IPS-11a (cell line): ENCODE results near the gene STX1A.

Experiments
- H3K4me3 ChIP-seq: one replicate; pipeline ENCODE4 v1.5.1; 2013; ENCODE audit warnings: low read depth, low read length, control low read depth

STX1A gene

DNA sequence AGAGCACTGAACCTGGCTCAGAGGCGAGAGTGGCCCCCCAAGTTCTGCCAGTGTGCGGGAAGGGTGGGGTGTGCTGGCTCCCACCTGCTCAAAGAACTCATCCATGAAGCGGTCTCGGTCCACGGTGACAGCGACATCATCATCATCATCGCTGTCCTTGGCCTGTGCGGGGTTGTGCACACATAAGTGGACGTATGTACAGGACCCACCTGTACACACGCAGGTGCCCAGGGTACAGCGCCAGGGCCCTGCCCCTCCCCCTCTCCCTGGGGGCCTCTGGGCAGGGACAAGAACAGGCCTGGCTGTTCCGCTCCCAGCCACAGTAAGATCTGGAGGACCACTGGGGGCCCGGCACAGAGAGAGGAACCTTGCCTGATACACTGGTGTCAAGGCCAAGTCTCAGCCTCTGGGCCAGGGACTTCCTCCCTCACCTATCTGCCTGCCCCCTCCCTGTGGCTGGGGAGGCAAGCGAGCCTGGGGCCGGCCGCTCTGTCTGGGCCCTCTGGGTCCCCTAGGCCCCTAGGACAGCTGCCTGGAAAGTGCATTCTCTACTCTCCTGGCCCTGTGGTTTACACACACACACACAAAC, 10.4 kb downstream of the STX1A start:
- H3K4me3 ChIP-seq, result no peak overlapping the region

DNA sequence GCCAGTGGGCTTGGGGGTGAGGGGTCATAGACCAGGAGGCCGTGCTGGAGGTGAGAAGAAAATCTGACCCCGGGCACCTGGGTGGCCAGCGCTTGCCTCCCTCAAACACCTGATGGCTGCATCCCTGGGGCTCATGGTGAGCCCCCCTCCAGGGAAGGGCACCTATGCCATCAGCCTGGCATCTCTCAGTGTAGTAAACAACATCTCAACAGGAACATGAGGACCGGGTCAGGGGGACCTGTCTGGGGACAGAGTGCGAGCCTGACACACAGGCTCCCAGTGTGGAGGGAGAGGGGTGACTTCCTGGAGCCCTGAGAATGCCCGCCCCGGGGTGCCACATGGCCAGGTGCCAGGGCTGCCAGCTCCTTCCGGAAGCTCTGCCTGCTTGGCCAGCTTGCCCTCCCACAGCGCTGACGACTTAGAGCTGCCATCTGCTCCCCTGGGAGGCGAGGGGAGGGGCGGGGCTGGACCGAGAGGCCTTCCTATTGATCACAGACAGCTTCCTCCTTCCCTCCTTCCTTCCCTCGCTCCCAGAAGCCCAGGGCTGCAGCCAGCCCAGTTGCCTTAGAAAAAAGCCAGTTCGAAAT, 12.3 kb downstream of the STX1A start:
- no peak overlapping the region for H3K4me3 ChIP-seq

DNA sequence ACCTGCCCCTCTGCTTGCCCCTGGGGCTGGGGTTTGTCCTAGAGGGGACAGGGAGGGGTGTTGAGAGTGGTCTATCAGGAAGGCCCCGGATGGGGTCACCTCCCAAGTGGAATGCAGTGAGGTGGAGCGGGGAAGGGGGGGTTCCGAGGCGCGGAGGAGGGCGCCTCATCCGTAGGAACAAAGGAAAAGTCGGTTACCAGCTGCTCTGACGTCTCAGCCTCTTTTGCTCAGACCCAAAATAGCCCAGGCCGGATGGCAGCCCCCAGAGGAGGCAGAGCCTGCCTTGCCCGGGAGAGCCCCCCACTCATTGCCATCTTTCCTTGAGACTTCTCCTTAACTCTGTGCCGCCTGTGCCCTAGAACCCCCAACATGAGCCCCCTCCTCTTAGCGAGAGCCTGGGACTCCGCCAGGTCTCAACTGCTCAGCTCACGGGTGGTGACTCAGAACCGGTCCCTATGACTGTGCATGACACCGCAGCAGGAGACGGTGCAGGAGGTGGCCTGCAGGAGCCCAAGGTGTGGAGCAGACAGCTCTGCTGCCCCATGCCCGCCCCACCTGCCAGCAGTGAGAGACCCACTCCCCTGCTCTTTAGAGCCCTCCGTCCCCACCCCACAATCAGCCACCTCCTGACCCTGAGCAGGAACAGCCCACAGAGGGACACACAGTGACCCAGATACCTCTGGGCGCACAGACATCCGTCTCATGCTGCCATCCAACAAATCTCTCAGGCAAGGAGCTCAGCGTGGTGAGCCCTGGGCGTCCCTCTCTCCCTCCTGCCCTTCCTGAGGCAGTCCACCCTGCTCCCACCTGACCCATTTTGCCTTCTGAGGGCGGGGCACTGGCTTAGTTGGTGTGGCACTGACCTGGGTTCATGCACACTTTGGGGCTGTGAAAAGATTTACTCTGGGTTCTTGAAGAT, 13.1 kb downstream of the STX1A start:
- H3K4me3 ChIP-seq, result no peak overlapping the region

DNA sequence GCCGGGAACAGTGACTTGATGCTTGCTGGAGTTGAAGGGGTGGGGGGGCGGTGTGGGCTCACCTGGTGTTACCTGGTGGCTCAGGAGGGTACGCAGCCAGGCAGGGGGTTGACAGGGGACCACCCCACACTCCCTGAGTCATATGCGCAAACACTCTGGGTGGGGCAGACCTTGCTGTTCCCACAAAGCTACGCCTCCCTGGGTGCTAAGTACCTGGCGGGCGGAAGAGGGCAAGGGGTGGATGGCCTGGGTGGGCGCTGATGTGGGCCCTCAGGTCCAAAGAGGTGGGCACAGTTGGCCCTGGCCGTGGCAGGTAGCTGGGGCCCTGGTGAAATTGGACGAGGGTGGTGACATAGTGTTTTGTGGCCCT, 13.9 kb downstream of the STX1A start:
- H3K4me3 ChIP-seq, result no peak overlapping the region

GRCh38 chr7:73704640-73705550, 14.6 kb downstream of the STX1A start:
- no peak overlapping the region for H3K4me3 ChIP-seq

DNA sequence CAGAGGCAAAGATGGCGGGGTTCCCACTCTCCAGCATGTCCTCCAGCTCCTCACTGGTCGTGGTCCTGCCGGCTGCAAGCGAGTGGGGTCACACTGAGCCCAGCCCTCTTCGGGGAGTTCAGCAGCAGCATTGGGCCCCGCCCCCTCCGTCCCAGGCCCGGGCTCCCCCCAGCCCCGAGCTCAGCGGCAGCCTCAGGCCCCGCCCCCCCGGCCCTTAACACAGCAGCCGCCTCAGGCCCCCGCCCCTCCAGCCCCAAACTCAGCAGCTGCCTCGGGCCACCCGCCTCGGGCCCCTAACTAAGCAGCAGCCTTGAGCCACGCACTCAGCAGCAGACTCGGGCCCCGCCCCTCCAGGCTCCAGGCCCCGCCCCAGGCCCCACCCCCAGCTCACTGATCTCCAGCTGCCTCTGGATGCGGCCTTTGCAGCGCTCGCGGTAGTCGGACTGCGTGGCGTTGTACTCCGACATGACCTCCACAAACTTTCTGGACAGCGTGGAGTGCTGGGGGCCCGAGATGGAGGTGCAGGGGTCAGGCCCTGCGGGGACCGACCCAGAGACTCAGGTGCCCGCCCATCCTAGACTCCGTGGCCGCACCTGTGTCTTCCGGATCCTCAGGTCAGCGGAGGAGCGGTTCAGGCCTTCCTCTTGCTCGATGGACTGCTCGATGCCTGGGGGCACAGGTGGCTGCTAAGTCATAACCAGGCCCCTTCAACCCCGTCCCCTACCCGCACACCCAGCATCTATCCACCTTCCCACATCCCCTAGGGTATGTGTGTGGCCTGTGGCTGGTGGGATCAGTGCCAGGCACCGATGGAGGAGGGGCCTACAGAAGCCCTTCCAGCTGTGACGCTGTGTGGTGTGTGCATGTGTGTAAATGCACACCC, 15.5 kb downstream of the STX1A start:
- peak overlapping the region; percentile 5 for H3K4me3 ChIP-seq

DNA sequence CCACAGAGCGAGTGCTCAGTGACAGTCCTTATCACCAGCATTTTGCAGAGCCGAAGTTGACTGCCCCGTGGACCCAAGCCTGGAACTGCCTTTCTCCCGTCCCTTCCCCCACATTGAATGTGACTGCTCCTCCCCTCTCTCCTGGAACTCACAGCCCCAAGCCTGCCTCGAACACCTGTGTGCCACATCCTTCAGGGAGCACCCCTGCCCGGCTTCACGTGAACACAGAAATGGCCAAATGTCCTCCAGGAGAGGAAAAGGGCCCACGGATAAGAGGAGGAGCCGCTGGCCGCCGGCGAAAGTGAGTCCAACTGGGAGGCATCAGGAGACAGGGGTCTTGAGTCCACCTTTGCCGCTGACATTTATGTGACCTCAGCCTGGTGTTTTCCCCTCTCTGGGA, 16.2 kb downstream of the STX1A start:
- H3K4me3 ChIP-seq, result peak overlapping the region; percentile 5

DNA sequence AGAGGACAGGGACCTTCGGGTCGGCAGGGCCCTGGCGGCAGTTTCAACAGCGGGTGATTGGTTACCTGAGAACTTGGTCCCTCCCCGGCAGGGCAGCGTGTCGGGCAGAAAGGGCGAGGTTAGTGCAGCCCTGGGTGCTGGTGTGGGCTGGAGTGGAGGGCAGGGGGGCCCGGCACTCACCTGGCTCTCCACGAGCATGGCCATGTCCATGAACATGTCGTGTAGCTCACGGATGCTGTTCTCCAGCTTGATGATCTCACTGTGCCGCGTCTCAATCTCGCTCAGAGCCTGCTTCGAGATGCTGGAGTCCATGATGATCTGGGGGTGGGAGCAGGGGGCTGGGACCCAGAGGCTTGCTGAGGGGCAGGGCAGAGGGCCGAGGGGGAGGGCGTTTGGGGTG, 16.8 kb downstream of the STX1A start:
- no peak overlapping the region for H3K4me3 ChIP-seq

- no peak overlapping the region for H3K4me3 ChIP-seq
Measured at GRCh38 chr7:73702226-73702625, 17.2 kb downstream of the STX1A start.

GRCh38 chr7:73701357-73701995, 18.0 kb downstream of the STX1A start:
- H3K4me3 ChIP-seq, result no peak overlapping the region

DNA sequence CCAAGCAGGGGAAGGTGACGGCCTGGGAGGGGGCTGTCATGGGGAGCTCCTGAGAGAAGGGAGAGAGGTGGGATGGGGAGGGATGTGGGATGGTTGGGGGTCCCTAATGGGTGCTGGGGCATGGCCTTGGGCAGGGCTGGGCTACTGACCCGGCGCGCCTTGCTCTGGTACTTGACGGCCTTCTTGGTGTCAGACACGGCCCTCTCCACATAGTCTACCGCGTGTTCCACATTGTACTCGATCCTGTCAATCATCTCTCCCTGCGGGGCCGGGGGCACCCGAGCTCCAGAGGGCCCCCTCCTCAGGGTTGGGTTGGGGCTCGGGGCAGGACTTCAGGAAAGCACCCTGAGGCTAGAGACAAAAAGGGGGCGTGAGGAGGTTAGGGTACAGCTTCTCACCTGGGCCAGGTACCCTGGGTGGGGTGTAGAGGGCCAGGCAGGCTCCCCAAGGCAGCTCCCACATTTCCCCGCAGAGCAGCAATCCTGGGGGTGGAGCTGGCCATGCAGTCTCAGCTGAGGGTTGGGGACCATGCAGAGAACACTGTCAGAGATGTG, 18.8 kb downstream of the STX1A start:
- no peak overlapping the region for H3K4me3 ChIP-seq

DNA sequence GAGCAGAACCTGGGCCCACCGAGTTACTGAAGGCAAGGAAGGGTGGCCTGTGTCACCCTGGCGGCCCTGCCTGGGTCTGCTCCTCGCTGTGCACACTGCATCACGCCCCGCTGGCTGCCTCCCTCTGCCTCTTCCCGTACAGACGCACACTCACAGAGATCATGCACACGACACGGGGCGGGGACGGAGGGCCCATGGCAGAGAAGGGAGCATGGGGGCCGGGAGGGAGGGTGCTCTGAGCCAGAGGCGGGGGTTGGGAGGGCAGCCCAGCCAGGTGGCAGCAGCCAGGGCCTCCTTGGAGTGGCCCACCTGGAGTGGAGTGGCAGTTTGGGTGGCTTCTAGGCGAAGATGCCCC, 19.4 kb downstream of the STX1A start:
- H3K4me3 ChIP-seq, result no peak overlapping the region

DNA sequence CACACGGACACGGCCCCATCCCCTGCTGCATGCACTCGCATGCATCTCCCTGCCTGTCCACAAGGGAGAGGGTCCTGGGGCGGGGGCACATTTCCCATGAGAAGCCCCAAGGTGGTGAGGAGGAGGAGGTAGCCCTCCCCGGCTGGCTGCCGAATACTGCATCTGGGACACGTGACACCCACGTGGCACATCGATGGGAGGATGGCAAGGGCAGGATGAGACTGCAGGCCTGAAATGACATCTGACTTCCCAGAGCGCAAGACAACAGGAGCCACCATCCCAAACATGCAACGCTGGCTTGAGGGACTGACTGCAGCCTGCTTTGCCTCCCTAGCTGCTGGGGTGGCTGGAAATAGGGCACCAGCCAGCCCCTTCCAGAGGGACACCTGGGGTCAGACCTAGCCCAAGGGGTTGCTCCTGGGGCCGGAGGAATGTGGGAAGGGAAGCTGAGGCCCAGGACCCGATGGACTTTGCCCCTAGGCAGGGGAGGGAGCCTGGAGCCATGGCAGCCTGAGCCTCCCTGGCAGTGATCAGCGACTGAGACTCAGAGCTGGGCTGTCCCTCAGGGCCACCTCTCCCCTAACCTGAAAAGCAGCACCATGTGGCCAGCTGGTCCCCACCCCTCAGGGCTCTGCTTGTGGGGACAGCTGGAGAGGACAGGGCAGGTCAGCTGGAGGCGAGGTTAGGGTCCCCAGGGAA, 19.9 kb downstream of the STX1A start:
- no peak overlapping the region for H3K4me3 ChIP-seq

DNA sequence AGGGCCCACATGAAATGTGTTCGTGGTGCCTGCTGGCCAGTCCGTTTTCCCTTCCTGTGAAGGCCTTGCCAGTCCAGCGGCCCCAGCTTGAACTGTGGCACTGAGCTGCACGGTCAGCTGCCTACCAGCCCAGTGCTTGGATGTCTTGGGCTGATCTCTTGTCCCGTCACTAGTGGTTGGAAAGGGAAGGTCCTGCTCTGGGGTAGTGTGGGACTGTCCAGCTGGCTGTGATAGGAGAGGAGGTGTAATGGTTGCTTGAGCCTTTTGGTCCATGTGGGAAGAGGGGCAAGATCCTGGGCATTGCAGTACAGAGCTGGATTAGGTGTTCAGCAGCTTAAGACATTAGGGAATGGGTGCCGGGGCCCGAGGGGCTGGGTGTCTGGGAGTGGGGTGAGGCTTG, 21.1 kb downstream of the STX1A start:
- no peak overlapping the region for H3K4me3 ChIP-seq

- no peak overlapping the region for H3K4me3 ChIP-seq
Measured at GRCh38 chr7:73696372-73696771, 23.1 kb downstream of the STX1A start.

GRCh38 chr7:73690646-73691045, 28.8 kb downstream of the STX1A start:
- H3K4me3 ChIP-seq, result no peak overlapping the region

GRCh38 chr7:73688288-73688687, 31.2 kb downstream of the STX1A start:
- no peak overlapping the region for H3K4me3 ChIP-seq

GRCh38 chr7:73685311-73685710, 34.2 kb downstream of the STX1A start:
- H3K4me3 ChIP-seq, result no peak overlapping the region
